GM21576 (cell line): Measurements from ENCODE around the gene EPC2.
A peak's percentile ranks its signal among the peaks of the same experiment; 100 is the strongest.

Experiments
- ATAC-seq: cut with Tn5 transposase; IDR thresholded peaks from one replicate; pipeline ENCODE4 v1.9.1; 2021; ENCODE audit warnings: mild to moderate bottlenecking, moderate library complexity; ENCODE audit not compliant: unreplicated experiment

EPC2 gene

GRCh38 chr2:148796735-148797512, 152.4 kb downstream of the EPC2 start:
- no peak for ATAC-seq

DNA sequence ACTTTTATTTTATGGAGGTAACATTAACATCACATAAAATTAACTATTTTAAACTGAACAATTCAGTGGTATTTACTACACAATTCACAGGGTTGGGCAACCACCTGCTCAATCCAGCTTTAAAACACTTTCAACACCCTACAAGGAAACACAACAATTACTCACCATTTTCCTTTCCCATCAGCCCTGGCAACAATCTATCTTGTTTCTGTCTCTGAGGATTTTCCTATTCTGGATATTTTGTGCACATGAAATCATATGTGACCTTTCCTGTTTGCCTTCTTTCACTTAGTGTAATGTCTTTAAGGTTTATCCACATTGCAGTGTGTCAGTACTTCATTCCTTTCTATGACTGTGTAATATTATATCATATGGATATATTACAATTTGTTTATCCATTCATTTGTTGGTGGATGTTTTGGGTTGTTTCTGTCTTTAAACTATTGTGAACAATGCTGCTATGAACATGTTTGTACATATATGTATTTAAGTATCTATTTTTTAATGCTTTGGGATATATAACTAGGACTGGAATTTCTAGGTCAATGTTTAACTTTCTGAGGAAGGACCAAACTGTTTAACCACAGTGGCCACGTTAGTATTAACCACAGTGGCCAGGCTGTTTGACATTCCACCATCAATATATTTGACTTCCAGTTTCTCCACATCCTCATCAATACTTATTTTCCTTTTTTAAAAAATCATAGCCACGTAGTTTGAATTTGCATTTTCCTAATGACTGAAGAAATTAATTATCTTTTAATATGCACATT, 158.1 kb downstream of the EPC2 start:
- no peak for ATAC-seq

DNA sequence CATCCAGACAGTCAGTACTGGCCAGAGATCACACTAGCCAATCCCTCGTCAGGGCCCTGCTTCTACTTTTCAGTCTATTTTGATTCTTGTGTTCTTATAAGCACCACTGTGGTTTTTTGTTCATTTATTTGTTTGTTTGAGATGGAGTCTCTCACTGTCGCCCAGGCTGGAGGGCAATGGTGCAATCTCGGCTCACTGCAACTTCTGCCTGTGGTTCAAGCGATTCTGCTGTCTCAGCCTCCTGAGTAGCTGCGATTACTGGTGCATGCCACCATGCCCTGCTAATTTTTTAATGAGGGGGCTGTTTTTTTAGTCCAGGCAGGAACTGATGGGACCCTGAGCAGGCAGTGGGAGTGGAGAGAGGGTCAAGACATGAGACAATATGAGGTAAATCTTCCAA, 165.5 kb downstream of the EPC2 start:
- no peak for ATAC-seq

- no peak for ATAC-seq
Measured at GRCh38 chr2:148812306-148812705, 167.8 kb downstream of the EPC2 start.

GRCh38 chr2:148813603-148814065, 169.1 kb downstream of the EPC2 start:
- peak; percentile 97 for ATAC-seq

DNA sequence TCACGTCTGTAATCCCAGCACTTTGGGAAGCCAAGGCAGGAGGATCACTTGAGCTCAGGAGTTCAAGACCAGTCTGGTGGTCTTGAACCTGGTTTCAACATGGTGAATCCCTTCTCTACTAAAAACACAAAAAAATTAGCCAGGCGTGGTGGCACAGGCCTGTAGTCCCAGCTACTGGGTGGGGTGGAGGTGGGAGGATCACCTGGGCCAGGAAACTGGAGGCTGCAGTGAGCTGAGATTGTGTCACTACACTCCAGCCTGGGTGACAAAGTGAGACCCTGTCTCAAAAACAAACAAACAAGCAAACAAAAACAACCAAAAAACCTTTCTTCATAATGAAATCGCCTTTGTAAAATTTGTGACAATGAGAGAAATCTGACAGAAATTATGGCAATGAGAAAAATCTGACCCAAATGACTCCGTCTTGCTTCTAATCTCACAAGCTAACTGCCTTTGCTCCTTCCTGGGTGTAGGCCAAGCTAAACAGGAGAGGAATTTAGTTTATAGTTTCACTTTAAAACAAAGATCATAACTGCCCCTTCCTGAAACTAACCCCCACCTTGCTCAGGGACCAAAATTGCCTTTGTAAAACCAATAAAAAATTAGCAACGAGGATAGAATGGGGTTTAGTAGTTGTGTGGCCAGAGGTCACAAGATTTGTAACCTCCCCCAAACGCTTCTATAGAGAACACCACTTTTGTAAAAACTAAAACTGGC, 169.8 kb downstream of the EPC2 start:
- peak; percentile 5 for ATAC-seq

- ATAC-seq = no peak
Measured at GRCh38 chr2:148814860-148815419, 170.4 kb downstream of the EPC2 start.

DNA sequence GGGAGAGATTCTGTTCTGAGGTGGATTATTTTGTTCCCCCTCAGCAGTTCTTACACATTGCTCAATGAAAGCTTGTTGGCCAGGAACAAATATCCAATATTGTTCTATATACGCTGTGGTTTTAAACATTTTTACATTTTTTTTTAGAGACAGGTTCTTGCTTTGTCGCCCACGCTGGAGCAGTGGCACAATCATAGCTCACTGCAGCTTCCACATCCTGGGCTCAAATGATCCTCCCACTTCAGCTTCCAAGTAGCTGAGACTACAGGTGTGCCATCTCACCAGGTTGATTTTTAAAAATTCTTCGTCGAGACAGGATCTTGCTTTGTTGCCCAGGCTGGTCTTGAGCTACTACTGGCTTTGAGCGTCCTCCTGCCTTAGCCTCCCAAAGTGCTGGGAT, 171.6 kb downstream of the EPC2 start:
- ATAC-seq = no peak

- no peak for ATAC-seq
Measured at GRCh38 chr2:148817210-148817708, 172.7 kb downstream of the EPC2 start.

DNA sequence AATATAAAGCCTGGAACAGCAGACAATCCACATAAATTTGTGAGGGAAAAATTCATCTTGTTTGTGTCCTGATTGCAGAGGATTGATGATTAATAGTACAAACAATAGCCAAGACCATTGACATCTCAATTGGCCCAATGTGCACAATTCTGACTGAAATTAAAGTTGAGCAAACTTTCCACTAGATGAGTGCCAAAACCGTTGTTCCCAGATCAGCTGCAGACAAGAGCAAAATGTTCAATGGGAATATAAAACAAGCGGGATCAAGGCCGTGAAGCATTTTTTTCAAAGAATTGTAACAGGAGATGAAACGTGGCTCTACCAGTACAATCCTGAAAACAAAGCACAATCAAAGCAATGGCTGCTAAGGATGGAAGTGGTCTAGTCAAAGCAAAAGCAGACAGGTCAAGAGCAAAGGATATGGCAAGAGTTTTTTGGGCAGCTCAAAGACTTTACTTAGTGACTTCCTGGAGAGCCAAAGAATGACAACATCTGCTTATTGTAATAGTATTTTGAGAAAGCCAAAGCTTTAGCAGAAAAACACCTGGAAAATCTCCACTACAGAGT, 174.6 kb downstream of the EPC2 start:
- ATAC-seq = no peak

DNA sequence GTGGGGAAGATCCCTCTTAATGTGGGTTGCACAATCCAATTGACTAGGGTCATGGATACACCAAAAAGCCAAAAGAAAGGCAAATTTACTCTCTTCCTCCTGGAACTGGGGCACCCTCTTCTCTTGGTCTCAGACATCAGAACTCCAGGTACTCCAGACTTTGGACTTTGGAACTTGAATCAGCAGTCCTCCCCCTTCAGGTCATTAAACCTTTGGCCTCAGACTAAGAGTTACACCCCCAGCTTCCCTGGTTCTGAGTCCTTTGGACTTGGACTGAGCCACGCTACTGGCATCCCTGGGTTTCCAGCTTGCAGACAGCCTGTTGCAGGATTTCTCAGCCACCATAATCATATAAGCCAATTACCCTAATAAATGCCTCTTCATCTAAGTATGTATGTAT, 179.6 kb downstream of the EPC2 start:
- ATAC-seq = no peak

GRCh38 chr2:148826791-148827190, 182.2 kb downstream of the EPC2 start:
- no peak for ATAC-seq

GRCh38 chr2:148828941-148829340, 184.4 kb downstream of the EPC2 start:
- ATAC-seq = no peak

GRCh38 chr2:148829618-148830017, 185.1 kb downstream of the EPC2 start:
- no peak for ATAC-seq

GRCh38 chr2:148832637-148833036, 188.1 kb downstream of the EPC2 start:
- no peak for ATAC-seq
